ENCODE data around the gene RPL3.

The RPL3 gene

GRCh38 chr22:39367035-39367434 is 47.6 kb upstream of the RPL3 start:
- Histone ChIP-seq H3K27me3 (ENCODE audit: insufficient read depth, low read length) (peaks cover 7% of the 10 kb centered on the region), H3K4me1 (ENCODE audit: insufficient read depth, low read length, severe bottlenecking) (no peaks in the 10 kb centered on the region), H3K79me2 (ENCODE audit: insufficient read depth, low read length) (no peaks in the 10 kb centered on the region), H3K4me2 (ENCODE audit: low read length) (no peak overlapping the region), H3K9me2 (ENCODE audit: low read depth, low read length) (no peaks in the 10 kb centered on the region), H3K27ac (ENCODE audit: low read depth, low read length, poor library complexity, severe bottlenecking) (no peak overlapping the region), H2AFZ (ENCODE audit: low read length) (no peak overlapping the region), H3K9ac (ENCODE audit: low read length) (no peak overlapping the region), H3K4me3 (ENCODE audit: low read depth, low read length, poor library complexity, severe bottlenecking) (no peak overlapping the region), H3F3A (ENCODE audit: insufficient read depth, low read length) (no peaks in the 10 kb centered on the region), H3K9me3 (ENCODE audit: low read length) (no peaks in the 10 kb centered on the region), H4K20me1 (ENCODE audit: insufficient read depth, low read length) (no peaks in the 10 kb centered on the region), H3K36me3 (ENCODE audit: insufficient read depth, low read length) (no peaks in the 10 kb centered on the region)
- TF ChIP-seq EZH2 (IDR thresholded peaks at IDR 0.05; ENCODE audit: borderline replicate concordance, low read length) (no peak), CTCF (IDR thresholded peaks at IDR 0.05; ENCODE audit: low read length) (no peak)

- Histone ChIP-seq H3K9me3 (ENCODE audit: low read length) (no peaks in the 10 kb centered on the region), H3K79me2 (ENCODE audit: insufficient read depth, low read length) (no peaks in the 10 kb centered on the region), H3K4me1 (ENCODE audit: insufficient read depth, low read length, severe bottlenecking) (no peaks in the 10 kb centered on the region), H3K27me3 (ENCODE audit: insufficient read depth, low read length) (peaks cover 7% of the 10 kb centered on the region), H4K20me1 (ENCODE audit: insufficient read depth, low read length) (no peaks in the 10 kb centered on the region), H3K4me3 (ENCODE audit: low read depth, low read length, poor library complexity, severe bottlenecking) (no peak overlapping the region), H3K9ac (ENCODE audit: low read length) (no peak overlapping the region), H3K36me3 (ENCODE audit: insufficient read depth, low read length) (no peaks in the 10 kb centered on the region), H2AFZ (ENCODE audit: low read length) (no peak overlapping the region), H3K4me2 (ENCODE audit: low read length) (no peak overlapping the region), H3F3A (ENCODE audit: insufficient read depth, low read length) (no peaks in the 10 kb centered on the region), H3K27ac (ENCODE audit: low read depth, low read length, poor library complexity, severe bottlenecking) (no peak overlapping the region), H3K9me2 (ENCODE audit: low read depth, low read length) (no peaks in the 10 kb centered on the region)
- TF ChIP-seq EZH2 (IDR thresholded peaks at IDR 0.05; ENCODE audit: borderline replicate concordance, low read length) (no peak), CTCF (IDR thresholded peaks at IDR 0.05; ENCODE audit: low read length) (no peak)
Measured at GRCh38 chr22:39365492-39365780, 46.0 kb upstream of the RPL3 start.

DNA sequence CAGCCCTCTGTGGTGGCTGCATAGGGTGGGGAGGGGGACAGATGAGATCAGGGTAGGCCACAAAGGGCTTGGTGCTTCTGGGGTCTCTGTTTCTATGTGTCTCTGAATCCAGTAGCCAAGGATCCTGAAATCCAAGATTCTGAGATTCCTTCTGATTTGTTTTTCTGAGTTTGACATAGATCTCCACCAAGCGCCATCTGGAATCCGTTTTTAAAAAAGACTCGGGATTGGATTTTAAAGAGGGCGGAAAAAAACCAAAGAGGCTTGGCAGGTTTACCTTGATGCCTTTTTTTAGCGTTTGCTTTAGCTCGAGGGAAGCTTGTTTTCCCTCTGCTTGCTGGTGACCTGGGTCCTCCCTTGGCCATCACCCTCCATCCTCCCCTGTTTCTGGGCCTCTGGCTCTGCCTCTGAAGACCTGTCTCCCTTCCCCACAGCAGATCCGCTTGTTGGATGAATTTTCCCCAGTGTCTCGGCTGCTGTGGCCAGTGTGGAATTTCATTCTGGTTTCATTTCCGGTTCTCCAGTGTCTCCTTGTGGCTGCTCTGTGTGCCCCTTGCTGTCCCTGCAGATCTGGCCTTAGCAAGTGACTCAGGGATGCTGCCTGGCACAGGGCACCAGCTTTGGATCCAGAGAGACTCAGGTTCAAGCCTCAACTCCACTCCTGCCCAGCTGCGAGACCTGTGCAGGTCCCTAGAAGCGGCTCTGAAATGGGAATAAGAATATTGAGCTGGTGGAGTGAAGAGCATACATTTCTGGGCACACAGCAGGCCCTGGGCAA is 45.5 kb upstream of the RPL3 start:
- no peaks in the 10 kb centered on the region for H3K79me2 ChIP-seq (ENCODE audit: insufficient read depth, low read length)
- H3F3A ChIP-seq (ENCODE audit: insufficient read depth, low read length) = no peaks in the 10 kb centered on the region
- no peaks in the 10 kb centered on the region for H3K9me2 ChIP-seq (ENCODE audit: low read depth, low read length)
- no peak overlapping the region for H3K4me2 ChIP-seq (ENCODE audit: low read length)
- H3K9me3 ChIP-seq (ENCODE audit: low read length) = no peaks in the 10 kb centered on the region
- H3K4me3 ChIP-seq (ENCODE audit: low read depth, low read length, poor library complexity, severe bottlenecking) = no peak overlapping the region
- H3K9ac ChIP-seq (ENCODE audit: low read length) = no peak overlapping the region
- TF ChIP-seq EZH2 (IDR thresholded peaks at IDR 0.05; ENCODE audit: borderline replicate concordance, low read length) = no peak
- TF ChIP-seq CTCF (IDR thresholded peaks at IDR 0.05; ENCODE audit: low read length) = no peak
- no peaks in the 10 kb centered on the region for H3K36me3 ChIP-seq (ENCODE audit: insufficient read depth, low read length)
- H3K27ac ChIP-seq (ENCODE audit: low read depth, low read length, poor library complexity, severe bottlenecking) = no peak overlapping the region
- H4K20me1 ChIP-seq (ENCODE audit: insufficient read depth, low read length) = no peaks in the 10 kb centered on the region
- no peak overlapping the region for H2AFZ ChIP-seq (ENCODE audit: low read length)
- H3K27me3 ChIP-seq (ENCODE audit: insufficient read depth, low read length) = peaks cover 9% of the 10 kb centered on the region
- H3K4me1 ChIP-seq (ENCODE audit: insufficient read depth, low read length, severe bottlenecking) = no peaks in the 10 kb centered on the region

All from OCI-LY1 (cell line).